HepG2 (cell line): ENCODE data around the gene FDPS. TPM values are rescaled to one million over a fixed set of nuclear protein-coding genes. Genes with fewer than 3 reads are reported as not detected.

Experiments used
- ATF1 ChIP-seq: IDR thresholded peaks from 2 replicates; pipeline ENCODE4 v1.6.1; 2016; ENCODE audit warnings: mild to moderate bottlenecking, control low read depth
- ELF1 ChIP-seq: sonication (generic); formaldehyde crosslinking; IDR thresholded peaks from 2 replicates; pipeline ENCODE4 v1.4.0; 2020; ENCODE audit warnings: missing genetic modification reagents
- IRF2 ChIP-seq: IDR thresholded peaks from 2 replicates; pipeline ENCODE4 v1.6.1; 2018; ENCODE audit warnings: missing genetic modification reagents, missing compliant biosample characterization
- MIER2 ChIP-seq: IDR thresholded peaks from 2 replicates; pipeline ENCODE4 v1.6.1; 2016; ENCODE audit warnings: missing biosample characterization, missing genetic modification reagents
- MIXL1 ChIP-seq: IDR thresholded peaks from 2 replicates; pipeline ENCODE4 v1.6.1; 2016
- MXD3 ChIP-seq: IDR thresholded peaks from 2 replicates; pipeline ENCODE4 v1.6.1; 2016; ENCODE audit warnings: mild to moderate bottlenecking, missing biosample characterization, missing genetic modification reagents
- PATZ1 ChIP-seq: sonication (generic); formaldehyde crosslinking; IDR thresholded peaks from 2 replicates; pipeline ENCODE4 v1.4.0; 2020; ENCODE audit warnings: missing genetic modification reagents
- PAX8 ChIP-seq: sonication (generic); formaldehyde crosslinking; IDR thresholded peaks from 2 replicates; pipeline ENCODE4 v1.8.0; 2022; ENCODE audit warnings: mild to moderate bottlenecking, missing genetic modification reagents, borderline replicate concordance
- PLRG1 ChIP-seq: fragments of 450-650 bp; conservative IDR thresholded peaks from 2 replicates; pipeline ENCODE4 v1.6.1; 2016
- POLR2AphosphoS2 ChIP-seq: IDR thresholded peaks from 2 replicates; pipeline ENCODE4 v1.6.1; 2011; ENCODE audit warnings: low read depth, low read length, improper control_type of control experiment
- RAD21 ChIP-seq: fragments of 450-650 bp; formaldehyde crosslinking; IDR thresholded peaks from 2 replicates; pipeline ENCODE4 v1.5.0; 2020; ENCODE audit warnings: mild to moderate bottlenecking
- RFX5 ChIP-seq: IDR thresholded peaks from 2 replicates; pipeline ENCODE4 v1.6.1; 2011; ENCODE audit warnings: low read depth, low read length, improper control_type of control experiment
- SALL1 ChIP-seq: sonication (generic); formaldehyde crosslinking; IDR thresholded peaks from 2 replicates; pipeline ENCODE4 v1.8.0; 2022; ENCODE audit warnings: mild to moderate bottlenecking, missing genetic modification reagents
- ZFAT ChIP-seq: sonication (generic); formaldehyde crosslinking; conservative IDR thresholded peaks from 2 replicates; pipeline ENCODE4 v1.8.1; 2023; ENCODE audit warnings: missing genetic modification reagents, inconsistent platforms
- ZFX ChIP-seq: sonication (generic); formaldehyde crosslinking; IDR thresholded peaks from 2 replicates; pipeline ENCODE4 v1.4.0; 2020; ENCODE audit warnings: mild to moderate bottlenecking, low read depth, missing genetic modification reagents, moderate library complexity
- ZGPAT ChIP-seq: IDR thresholded peaks from 2 replicates; pipeline ENCODE4 v1.6.1; 2016; ENCODE audit warnings: mild to moderate bottlenecking
- ZNF17 ChIP-seq: sonication (generic); formaldehyde crosslinking; IDR thresholded peaks from 2 replicates; pipeline ENCODE4 v1.5.0; 2020; ENCODE audit warnings: mild to moderate bottlenecking, missing genetic modification reagents
- ZNF274 ChIP-seq: sonication (generic); formaldehyde crosslinking; IDR thresholded peaks from 2 replicates; pipeline ENCODE4 v1.5.1; 2020; ENCODE audit warnings: mild to moderate bottlenecking, missing genetic modification reagents
- ZNF282 ChIP-seq: fragments of 450-650 bp; IDR thresholded peaks from 2 replicates; pipeline ENCODE4 v1.6.1; 2018; ENCODE audit not compliant: partially characterized antibody
- ZNF607 ChIP-seq: sonication (generic); formaldehyde crosslinking; IDR thresholded peaks from 2 replicates; pipeline ENCODE4 v1.5.1; 2020; ENCODE audit warnings: missing genetic modification reagents, mild to moderate bottlenecking, borderline replicate concordance
- ZNF713 ChIP-seq: sonication (generic); formaldehyde crosslinking; IDR thresholded peaks from 2 replicates; pipeline ENCODE4 v1.4.0; 2020; ENCODE audit warnings: mild to moderate bottlenecking, missing genetic modification reagents
- ZNF780A ChIP-seq: sonication (generic); formaldehyde crosslinking; IDR thresholded peaks from 2 replicates; pipeline ENCODE4 v1.8.0; 2022; ENCODE audit warnings: mild to moderate bottlenecking, missing genetic modification reagents, moderate library complexity
- ZNF83 ChIP-seq: sonication (generic); formaldehyde crosslinking; IDR thresholded peaks from 2 replicates; pipeline ENCODE4 v1.4.0; 2020; ENCODE audit warnings: missing genetic modification reagents, mild to moderate bottlenecking, borderline replicate concordance
- polyA plus RNA-seq, 8 experiments: library from polyadenylated mRNA; depleted of rRNA in 3 of 8; stranded (reverse) in 7 of 8; unstranded in 1 of 8; fragments of >200 nt; fragmentation: Illumina TruSeq in 4 of 8; extraction: Trizol in 4 of 8; gene quantifications; 2 replicates each; pipeline versions ENCODE4 v1.2.1 to v1.2.3, GENCODE V29; 2011 to 2016; ENCODE audit warnings: low read depth in 4 of 8, missing spikeins in 1 of 8, mixed read lengths in 1 of 8; ENCODE audit not compliant: insufficient read depth in 1 of 8
- total RNA-seq, 5 experiments: library from RNA; depleted of rRNA; stranded (reverse); fragments of >200 nt; fragmentation: Illumina TruSeq; extraction: Trizol; gene quantifications; 2 replicates each; pipeline ENCODE4 v1.2.3, GENCODE V29; 2016; ENCODE audit warnings: low read depth in 1 of 5
- TF ChIP-seq, protein P1 (sequence below): sonication (generic); formaldehyde crosslinking; IDR thresholded peaks from 2 replicates; pipeline ENCODE4 v1.4.0; 2020; ENCODE audit warnings: missing genetic modification reagents
- TF ChIP-seq, protein P2 (sequence below): sonication (generic); formaldehyde crosslinking; IDR thresholded peaks from 2 replicates; pipeline ENCODE4 v1.8.0; 2022; ENCODE audit warnings: missing genetic modification reagents, mild to moderate bottlenecking, inconsistent platforms, borderline replicate concordance

Gene FDPS
- total and polyA plus RNA-seq, 2 of the 13 experiments (the other 11 are each of a cell fraction or from before 2014, with no cell fraction given), result 264 to 519 TPM

DNA sequence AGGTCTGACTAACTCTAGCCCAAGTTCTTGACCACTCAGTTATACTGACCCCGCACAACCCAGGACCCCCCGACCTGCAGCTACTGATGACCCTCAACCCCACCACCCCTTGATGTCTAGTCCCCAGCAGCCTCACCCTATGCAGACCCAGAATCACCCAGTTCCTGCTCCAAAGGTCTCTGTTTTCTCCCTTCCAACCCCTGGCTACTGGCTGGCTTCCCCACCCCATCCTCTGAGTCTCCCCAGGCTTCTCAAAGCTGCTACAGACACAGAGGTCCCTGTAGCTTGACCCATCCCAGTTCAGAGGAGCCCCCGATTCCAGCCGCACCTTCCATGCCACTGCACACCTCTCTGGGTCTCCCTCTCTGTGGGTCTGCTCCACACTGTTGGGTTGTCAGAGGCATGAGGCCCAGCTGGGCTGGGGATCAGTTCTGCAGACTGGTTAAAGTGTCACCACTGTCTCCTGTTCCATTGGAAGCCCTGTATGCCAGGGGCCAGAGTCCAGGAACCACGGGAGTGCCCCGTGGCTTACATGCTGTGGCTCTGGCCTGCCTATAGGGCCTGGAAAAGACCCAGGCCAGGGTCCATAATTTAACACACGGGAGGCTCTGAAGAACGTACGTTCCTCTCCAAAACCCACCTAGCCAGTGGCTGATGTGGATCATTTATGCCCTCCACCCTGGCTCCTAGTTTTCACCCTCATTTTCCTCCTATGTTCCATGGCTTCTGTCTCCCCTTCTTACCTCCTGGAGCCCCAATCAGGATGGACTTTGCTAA, 7.9 kb upstream of the FDPS start (continued):
- TF ChIP-seq ZGPAT (CRISPR knock-in tag) (peak; percentile 94), ZNF282 (no peak), SALL1 (CRISPR knock-in tag) (peak; percentile 96), ZNF713 (no peak), ZNF83 (no peak), ZNF17 (CRISPR knock-in tag) (no peak), ZFX (CRISPR knock-in tag) (peak; percentile 99), ZNF780A (no peak), ZNF274 (CRISPR knock-in tag) (peak; percentile 90), MIER2 (CRISPR knock-in tag) (peak; percentile 81), POLR2AphosphoS2 (no peak), PATZ1 (CRISPR knock-in tag) (peak; percentile 49; the same call in 1 of the 2 replicates), ELF1 (peak; percentile 30; the same call in 1 of the 2 replicates), ZFAT (CRISPR knock-in tag) (no peak), RAD21 (CRISPR knock-in tag) (peak; percentile 49), IRF2 (CRISPR knock-in tag) (peak; percentile 88), RFX5 (no peak), MIXL1 (CRISPR knock-in tag) (peak; percentile 89), PLRG1 (no peak), ATF1 (no peak), PAX8 (CRISPR knock-in tag) (peak; percentile 64; the same call in 1 of the 2 replicates), ZNF607 (CRISPR knock-in tag) (peak; percentile 94; the same call in 1 of the 2 replicates), MXD3 (CRISPR knock-in tag) (peak; percentile 80)
- TF ChIP-seq, protein P1, sequence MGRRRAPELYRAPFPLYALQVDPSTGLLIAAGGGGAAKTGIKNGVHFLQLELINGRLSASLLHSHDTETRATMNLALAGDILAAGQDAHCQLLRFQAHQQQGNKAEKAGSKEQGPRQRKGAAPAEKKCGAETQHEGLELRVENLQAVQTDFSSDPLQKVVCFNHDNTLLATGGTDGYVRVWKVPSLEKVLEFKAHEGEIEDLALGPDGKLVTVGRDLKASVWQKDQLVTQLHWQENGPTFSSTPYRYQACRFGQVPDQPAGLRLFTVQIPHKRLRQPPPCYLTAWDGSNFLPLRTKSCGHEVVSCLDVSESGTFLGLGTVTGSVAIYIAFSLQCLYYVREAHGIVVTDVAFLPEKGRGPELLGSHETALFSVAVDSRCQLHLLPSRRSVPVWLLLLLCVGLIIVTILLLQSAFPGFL (CRISPR knock-in tag), result no peak
- TF ChIP-seq, protein P2, sequence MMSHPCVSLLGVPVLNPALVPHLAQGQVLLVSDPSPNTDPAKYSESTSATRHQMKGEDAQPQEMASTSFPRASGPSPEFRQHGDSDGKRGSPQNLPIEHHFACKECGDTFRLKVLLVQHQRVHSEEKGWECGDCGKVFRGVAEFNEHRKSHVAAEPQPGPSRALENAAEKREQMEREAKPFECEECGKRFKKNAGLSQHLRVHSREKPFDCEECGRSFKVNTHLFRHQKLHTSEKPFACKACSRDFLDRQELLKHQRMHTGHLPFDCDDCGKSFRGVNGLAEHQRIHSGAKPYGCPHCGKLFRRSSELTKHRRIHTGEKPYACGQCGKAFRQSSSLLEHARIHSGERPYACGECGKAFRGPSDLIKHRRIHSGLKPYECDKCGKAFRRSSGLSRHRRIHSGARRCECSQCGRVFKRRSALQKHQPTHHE (CRISPR knock-in tag), result peak; percentile 51; the same call in 1 of the 2 replicates
